Measurements from ENCODE around the gene MAGEH1. TPM values are rescaled to one million over a fixed set of nuclear protein-coding genes. Genes with fewer than 3 reads are reported as not detected.
"Not testable (repeated sequence)": the region's sequence is repeated elsewhere in the genome, so short reads cannot be mapped to it uniquely, and the experiment has no call there.

The MAGEH1 gene, protein sequence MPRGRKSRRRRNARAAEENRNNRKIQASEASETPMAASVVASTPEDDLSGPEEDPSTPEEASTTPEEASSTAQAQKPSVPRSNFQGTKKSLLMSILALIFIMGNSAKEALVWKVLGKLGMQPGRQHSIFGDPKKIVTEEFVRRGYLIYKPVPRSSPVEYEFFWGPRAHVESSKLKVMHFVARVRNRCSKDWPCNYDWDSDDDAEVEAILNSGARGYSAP
- polyA plus RNA-seq (2013, experiment 1 of 4) = 20.7 TPM
- 22.3 TPM for polyA plus RNA-seq (2013, experiment 2 of 4)
- 22.5 TPM for polyA plus RNA-seq (2013, experiment 3 of 4)
- 24.2 TPM for polyA plus RNA-seq (2013, experiment 4 of 4)

DNA sequence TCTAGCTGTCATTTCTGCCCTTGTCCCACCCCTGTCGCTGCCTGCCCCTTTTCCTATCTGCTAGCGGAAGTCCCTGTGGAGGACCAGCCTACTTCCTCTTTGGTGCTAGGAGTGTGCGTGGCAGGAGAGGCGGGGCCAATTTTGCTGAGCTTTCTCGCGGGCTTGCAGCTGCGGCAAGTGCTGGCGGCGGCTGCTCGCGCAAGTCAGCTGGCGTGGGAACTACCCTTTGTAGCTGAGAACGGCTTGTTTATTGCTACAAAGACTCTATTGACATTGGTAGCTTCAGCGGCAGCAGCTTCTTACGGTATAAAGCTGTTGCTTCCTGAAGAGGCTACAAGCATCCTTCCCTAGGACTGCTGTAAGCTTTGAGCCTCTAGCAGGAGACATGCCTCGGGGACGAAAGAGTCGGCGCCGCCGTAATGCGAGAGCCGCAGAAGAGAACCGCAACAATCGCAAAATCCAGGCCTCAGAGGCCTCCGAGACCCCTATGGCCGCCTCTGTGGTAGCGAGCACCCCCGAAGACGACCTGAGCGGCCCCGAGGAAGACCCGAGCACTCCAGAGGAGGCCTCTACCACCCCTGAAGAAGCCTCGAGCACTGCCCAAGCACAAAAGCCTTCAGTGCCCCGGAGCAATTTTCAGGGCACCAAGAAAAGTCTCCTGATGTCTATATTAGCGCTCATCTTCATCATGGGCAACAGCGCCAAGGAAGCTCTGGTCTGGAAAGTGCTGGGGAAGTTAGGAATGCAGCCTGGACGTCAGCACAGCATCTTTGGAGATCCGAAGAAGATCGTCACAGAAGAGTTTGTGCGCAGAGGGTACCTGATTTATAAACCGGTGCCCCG lies at the start of gene MAGEH1:
Gene MAGEH1, plus strand, starts transcription at position 138 of the 843 bp plus-strand sequence. Its CDS starts 248 bp downstream, at position 386.
- no peaks in the 10 kb centered on the region for H3K27me3 ChIP-seq (ENCODE audit: control insufficient read depth, insufficient read depth, low read length, poor library complexity, severe bottlenecking)
- no peaks in the 10 kb centered on the region for H3K36me3 ChIP-seq (ENCODE audit: control insufficient read depth, insufficient read depth, low read length)
- 1% methylated on average over 43 of the region's 43 CpGs for WGBS, 2 experiments
- no peaks in the 10 kb centered on the region for H3K4me1 ChIP-seq (ENCODE audit: control insufficient read depth, insufficient read depth, low read length)
- peak within 1 kb of the TSS; percentile 44 for H3K27ac ChIP-seq (ENCODE audit: insufficient read depth, low read depth, low read length, poor library complexity, severe bottlenecking)
- no peaks in the 10 kb centered on the region for H3K9me3 ChIP-seq (ENCODE audit: control insufficient read depth, low read length)
- H3K4me3 ChIP-seq (ENCODE audit: insufficient read depth, low read depth, low read length) = peak within 1 kb of the TSS; percentile 65

DNA sequence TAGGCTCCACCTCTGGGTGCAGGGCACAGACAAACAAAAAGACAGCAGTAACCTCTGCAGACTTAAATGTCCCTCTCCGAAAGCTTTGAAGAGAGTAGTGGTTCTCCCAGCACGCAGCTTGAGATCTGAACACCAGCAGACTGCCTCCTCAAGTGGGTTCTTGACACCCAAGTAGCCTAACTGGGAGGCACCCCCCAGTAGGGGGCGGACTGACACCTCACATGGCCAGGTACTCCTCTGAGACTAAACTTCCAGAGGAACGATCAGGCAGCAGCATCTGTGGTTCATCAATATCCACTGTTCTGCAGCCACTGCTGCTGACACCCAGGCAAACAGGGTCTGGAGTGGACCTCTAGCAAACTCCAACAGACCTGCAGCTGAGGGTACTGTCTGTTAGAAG lies 24.8 kb upstream of the MAGEH1 start:
- H3K9me3 ChIP-seq (ENCODE audit: control insufficient read depth, low read length); H3K27ac ChIP-seq (ENCODE audit: insufficient read depth, low read depth, low read length, poor library complexity, severe bottlenecking); H3K4me1 ChIP-seq (ENCODE audit: control insufficient read depth, insufficient read depth, low read length); H3K4me3 ChIP-seq (ENCODE audit: insufficient read depth, low read depth, low read length); H3K36me3 ChIP-seq (ENCODE audit: control insufficient read depth, insufficient read depth, low read length); H3K27me3 ChIP-seq (ENCODE audit: control insufficient read depth, insufficient read depth, low read length, poor library complexity, severe bottlenecking): not testable (repeated sequence)
- 75 to 76% methylated on average over 4 of the region's 4 CpGs for WGBS, 2 experiments

- not testable (repeated sequence) for H3K4me3 ChIP-seq (ENCODE audit: insufficient read depth, low read depth, low read length); H3K9me3 ChIP-seq (ENCODE audit: control insufficient read depth, low read length); H3K4me1 ChIP-seq (ENCODE audit: control insufficient read depth, insufficient read depth, low read length); H3K36me3 ChIP-seq (ENCODE audit: control insufficient read depth, insufficient read depth, low read length); H3K27ac ChIP-seq (ENCODE audit: insufficient read depth, low read depth, low read length, poor library complexity, severe bottlenecking); H3K27me3 ChIP-seq (ENCODE audit: control insufficient read depth, insufficient read depth, low read length, poor library complexity, severe bottlenecking)
- 68 to 70% methylated on average over 5 of the region's 5 CpGs for WGBS, 2 experiments
These were observed 8.5 kb upstream of the MAGEH1 start for GRCh38 chrX:55443468-55443867.

DNA sequence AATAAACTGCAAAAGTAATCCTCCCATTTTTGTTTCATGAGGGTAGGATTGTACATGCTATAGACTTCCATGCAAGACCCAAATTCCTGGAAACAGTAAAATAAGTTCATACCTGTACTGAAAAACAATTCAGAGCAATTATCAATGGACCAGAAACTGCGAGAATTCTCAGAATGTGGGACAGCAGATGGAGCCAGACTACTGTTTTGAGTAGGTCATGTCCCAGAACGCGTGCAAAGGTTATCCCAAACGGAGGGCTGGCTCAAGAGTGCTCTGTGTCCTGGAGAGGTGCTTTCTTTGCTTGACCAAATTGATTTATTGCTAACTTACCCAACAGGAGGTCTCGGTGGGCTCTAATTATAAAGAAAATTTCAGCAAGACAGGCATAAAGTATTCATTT lies 1.7 kb upstream of the MAGEH1 start:
- 37 to 41% methylated on average over 5 of the region's 5 CpGs for WGBS, 2 experiments
- no peaks in the 10 kb centered on the region for H3K4me1 ChIP-seq (ENCODE audit: control insufficient read depth, insufficient read depth, low read length)
- H3K36me3 ChIP-seq (ENCODE audit: control insufficient read depth, insufficient read depth, low read length) = no peaks in the 10 kb centered on the region
- no peaks in the 10 kb centered on the region for H3K27me3 ChIP-seq (ENCODE audit: control insufficient read depth, insufficient read depth, low read length, poor library complexity, severe bottlenecking)
- no peaks in the 10 kb centered on the region for H3K9me3 ChIP-seq (ENCODE audit: control insufficient read depth, low read length)
- H3K4me3 ChIP-seq (ENCODE audit: insufficient read depth, low read depth, low read length) = no peak overlapping the region
- no peak overlapping the region for H3K27ac ChIP-seq (ENCODE audit: insufficient read depth, low read depth, low read length, poor library complexity, severe bottlenecking)

- Histone ChIP-seq H3K27ac (ENCODE audit: insufficient read depth, low read depth, low read length, poor library complexity, severe bottlenecking) (no peak overlapping the region), H3K9me3 (ENCODE audit: control insufficient read depth, low read length) (no peaks in the 10 kb centered on the region), H3K4me3 (ENCODE audit: insufficient read depth, low read depth, low read length) (no peak overlapping the region), H3K4me1 (ENCODE audit: control insufficient read depth, insufficient read depth, low read length) (no peaks in the 10 kb centered on the region), H3K36me3 (ENCODE audit: control insufficient read depth, insufficient read depth, low read length) (no peaks in the 10 kb centered on the region), H3K27me3 (ENCODE audit: control insufficient read depth, insufficient read depth, low read length, poor library complexity, severe bottlenecking) (no peaks in the 10 kb centered on the region)
- 68 to 82% methylated on average over 1 of the region's 2 CpGs for WGBS, 2 experiments
These were observed 786 bp upstream of the MAGEH1 start for GRCh38 chrX:55451141-55451540.

DNA sequence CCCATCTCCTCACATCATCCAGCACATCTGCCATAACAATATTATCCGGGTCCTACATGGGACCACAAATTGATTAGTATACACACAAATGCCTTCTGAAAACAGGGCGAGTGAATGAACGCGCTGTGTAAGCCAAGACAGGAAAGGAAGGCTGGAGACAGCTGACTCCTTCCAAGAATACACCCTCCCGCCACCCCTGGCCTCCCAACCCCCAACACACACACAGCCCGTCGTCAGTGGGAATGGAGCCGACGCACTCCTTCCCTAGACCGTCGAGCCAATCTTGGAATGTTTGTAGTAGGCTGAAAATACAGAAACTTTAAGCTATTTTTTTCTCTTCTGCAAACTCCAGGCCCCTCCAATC lies 319 bp upstream of the MAGEH1 start:
- Histone ChIP-seq H3K4me3 (ENCODE audit: insufficient read depth, low read depth, low read length) (peak overlapping the region; percentile 65), H3K27ac (ENCODE audit: insufficient read depth, low read depth, low read length, poor library complexity, severe bottlenecking) (no peak overlapping the region), H3K27me3 (ENCODE audit: control insufficient read depth, insufficient read depth, low read length, poor library complexity, severe bottlenecking) (no peaks in the 10 kb centered on the region), H3K4me1 (ENCODE audit: control insufficient read depth, insufficient read depth, low read length) (no peaks in the 10 kb centered on the region), H3K9me3 (ENCODE audit: control insufficient read depth, low read length) (no peaks in the 10 kb centered on the region), H3K36me3 (ENCODE audit: control insufficient read depth, insufficient read depth, low read length) (no peaks in the 10 kb centered on the region)
- WGBS, 2 experiments = 23 to 31% methylated on average over 5 to 11 of the region's 11 CpGs

DNA sequence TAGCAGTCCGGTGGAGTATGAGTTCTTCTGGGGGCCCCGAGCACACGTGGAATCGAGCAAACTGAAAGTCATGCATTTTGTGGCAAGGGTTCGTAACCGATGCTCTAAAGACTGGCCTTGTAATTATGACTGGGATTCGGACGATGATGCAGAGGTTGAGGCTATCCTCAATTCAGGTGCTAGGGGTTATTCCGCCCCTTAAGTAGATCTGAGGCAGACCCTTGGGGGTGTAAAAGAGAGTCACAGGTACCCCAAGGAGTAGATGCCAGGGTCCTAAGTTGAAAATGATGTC lies 852 bp downstream of the MAGEH1 start:
- Histone ChIP-seq H3K27ac (ENCODE audit: insufficient read depth, low read depth, low read length, poor library complexity, severe bottlenecking) (no peak overlapping the region), H3K27me3 (ENCODE audit: control insufficient read depth, insufficient read depth, low read length, poor library complexity, severe bottlenecking) (no peaks in the 10 kb centered on the region), H3K4me1 (ENCODE audit: control insufficient read depth, insufficient read depth, low read length) (no peaks in the 10 kb centered on the region), H3K36me3 (ENCODE audit: control insufficient read depth, insufficient read depth, low read length) (no peaks in the 10 kb centered on the region), H3K9me3 (ENCODE audit: control insufficient read depth, low read length) (no peaks in the 10 kb centered on the region), H3K4me3 (ENCODE audit: insufficient read depth, low read depth, low read length) (peak overlapping the region; percentile 65)
- 0 to 5% methylated on average over 9 of the region's 9 CpGs for WGBS, 2 experiments

DNA sequence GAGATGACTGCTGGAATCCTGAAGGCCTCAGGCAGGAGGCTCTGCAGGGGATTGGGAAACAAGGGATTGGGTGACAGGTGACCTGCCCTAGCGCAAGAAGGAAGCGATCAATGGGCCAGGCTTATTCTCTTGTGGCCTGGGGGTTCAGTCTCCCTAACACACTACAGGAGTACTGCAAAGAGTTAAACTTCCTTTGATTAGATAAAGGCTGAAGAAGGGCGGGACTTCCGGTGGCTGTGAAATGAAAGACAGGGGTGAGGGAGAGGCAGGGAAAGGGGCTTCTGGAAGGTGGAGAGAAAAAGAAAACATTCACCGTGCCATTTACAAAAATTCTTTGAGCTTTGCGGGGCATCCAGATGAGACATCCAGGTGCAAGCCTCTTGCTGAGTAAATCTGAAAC lies 3.8 kb downstream of the MAGEH1 start:
- H3K9me3 ChIP-seq (ENCODE audit: control insufficient read depth, low read length); H3K4me3 ChIP-seq (ENCODE audit: insufficient read depth, low read depth, low read length); H3K27me3 ChIP-seq (ENCODE audit: control insufficient read depth, insufficient read depth, low read length, poor library complexity, severe bottlenecking); H3K4me1 ChIP-seq (ENCODE audit: control insufficient read depth, insufficient read depth, low read length); H3K36me3 ChIP-seq (ENCODE audit: control insufficient read depth, insufficient read depth, low read length); H3K27ac ChIP-seq (ENCODE audit: insufficient read depth, low read depth, low read length, poor library complexity, severe bottlenecking): not testable (repeated sequence)
- WGBS, 2 experiments = no CpG with 5 or more reads among the region's 6 CpGs

DNA sequence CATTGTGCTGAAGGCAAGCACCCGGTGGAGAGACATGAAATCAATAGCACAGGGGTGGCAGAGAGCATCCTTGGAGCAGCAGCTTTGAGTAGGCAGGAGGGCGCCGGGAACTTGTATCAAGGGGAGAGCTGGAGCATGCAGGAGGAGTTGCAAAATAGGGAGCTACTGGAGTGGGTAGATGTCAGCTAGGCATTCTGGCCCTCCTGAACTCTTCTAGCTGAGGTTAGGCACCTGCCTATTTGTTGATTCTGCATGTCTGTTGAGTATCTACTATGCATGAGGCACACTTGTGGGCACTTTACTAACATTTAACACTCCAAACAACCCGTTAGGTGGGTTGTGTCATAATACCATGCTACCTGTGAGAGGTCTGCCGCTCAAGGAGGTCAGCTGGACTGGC lies 7.5 kb downstream of the MAGEH1 start:
- not testable (repeated sequence) for H3K4me3 ChIP-seq (ENCODE audit: insufficient read depth, low read depth, low read length); H3K27me3 ChIP-seq (ENCODE audit: control insufficient read depth, insufficient read depth, low read length, poor library complexity, severe bottlenecking); H3K4me1 ChIP-seq (ENCODE audit: control insufficient read depth, insufficient read depth, low read length); H3K27ac ChIP-seq (ENCODE audit: insufficient read depth, low read depth, low read length, poor library complexity, severe bottlenecking); H3K9me3 ChIP-seq (ENCODE audit: control insufficient read depth, low read length); H3K36me3 ChIP-seq (ENCODE audit: control insufficient read depth, insufficient read depth, low read length)
- WGBS, 2 experiments = no CpG with 5 or more reads among the region's 5 CpGs

DNA sequence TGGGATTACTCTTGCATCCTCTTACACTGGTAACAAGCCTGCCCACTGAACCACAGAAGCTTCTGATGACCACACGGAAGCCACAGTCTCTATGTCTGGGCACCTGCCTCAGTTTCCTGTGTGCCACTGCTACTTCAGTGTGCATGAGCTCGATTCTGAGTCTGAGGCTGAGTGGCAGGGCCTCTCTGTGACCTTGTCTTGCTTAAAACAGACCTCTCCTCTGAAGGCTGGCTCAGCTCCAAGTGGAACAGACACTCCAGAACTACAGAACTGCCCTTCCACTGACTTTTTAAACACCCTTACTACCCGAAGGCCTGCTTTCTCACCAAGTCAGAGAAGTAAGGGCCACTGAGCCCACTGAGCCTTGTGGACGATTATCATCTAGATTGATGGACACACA lies 8.0 kb downstream of the MAGEH1 start:
- H3K27me3 ChIP-seq (ENCODE audit: control insufficient read depth, insufficient read depth, low read length, poor library complexity, severe bottlenecking); H3K4me3 ChIP-seq (ENCODE audit: insufficient read depth, low read depth, low read length); H3K27ac ChIP-seq (ENCODE audit: insufficient read depth, low read depth, low read length, poor library complexity, severe bottlenecking); H3K36me3 ChIP-seq (ENCODE audit: control insufficient read depth, insufficient read depth, low read length); H3K9me3 ChIP-seq (ENCODE audit: control insufficient read depth, low read length); H3K4me1 ChIP-seq (ENCODE audit: control insufficient read depth, insufficient read depth, low read length): not testable (repeated sequence)
- WGBS, 2 experiments = no CpG with 5 or more reads among the region's 4 CpGs

Data from ectodermal cell (in vitro differentiated cells).